WTC11 (cell line): ENCODE results near the gene GPRIN3. TPM values are rescaled to one million over a fixed set of nuclear protein-coding genes. Genes with fewer than 3 reads are reported as not detected.

Source experiments
- ATAC-seq: fragments of 200-7000 bp; cut with Tn5 transposase; 2 replicates; pipeline ENCODE4 v1.10.0; 2021; ENCODE audit warnings: mild to moderate bottlenecking, moderate library complexity
- CTCF ChIA-PET: fragments of 300-600 bp; sonication (Branson Sonifier 250); formaldehyde crosslinking; loops from one replicate; lab custom pipeline; 2021; ENCODE audit warnings: antibody characterized with exemption; lab: Charles Lee
- POLR2A ChIA-PET: fragments of 350-600 bp; sonication (Branson Sonifier 250); formaldehyde crosslinking; loops from one replicate; lab custom pipeline; 2021; ENCODE audit warnings: antibody characterized with exemption; lab: Charles Lee
- DNase-seq: peaks from one replicate; pipeline ENCODE4 v3.0.0; 2021; ENCODE audit warnings: low spot score
- H3K27ac Mint-ChIP-seq: 2 replicates; pipeline ENCODE4 v1.8.0; 2021; ENCODE audit warnings: mixed read lengths
- H3K27me3 Mint-ChIP-seq: 2 replicates; pipeline ENCODE4 v1.8.0; 2021; ENCODE audit warnings: low read depth, mild to moderate bottlenecking, moderate library complexity, mixed read lengths
- H3K36me3 Mint-ChIP-seq: 2 replicates; pipeline ENCODE4 v1.8.0; 2021; ENCODE audit warnings: mixed read lengths
- H3K4me1 Mint-ChIP-seq: 2 replicates; pipeline ENCODE4 v1.8.0; 2022; ENCODE audit warnings: mixed read lengths
- H3K4me3 Mint-ChIP-seq: 2 replicates; pipeline ENCODE4 v1.8.0; 2021; ENCODE audit warnings: mild to moderate bottlenecking, moderate library complexity, mixed read lengths
- H3K9me3 Mint-ChIP-seq: 2 replicates; pipeline ENCODE4 v1.8.0; 2021; ENCODE audit warnings: mixed read lengths
- EMX1 ChIP-seq: fragments of 250-450 bp; sonication (Bioruptor Pico); IDR thresholded peaks from 2 replicates; pipeline ENCODE4 v1.8.0; 2021; ENCODE audit warnings: mild to moderate bottlenecking
- GTF2I ChIP-seq: fragments of 250-450 bp; sonication (Bioruptor Pico); conservative IDR thresholded peaks from 2 replicates; pipeline ENCODE4 v1.4.0; 2021; ENCODE audit warnings: mild to moderate bottlenecking
- HMGA2 ChIP-seq: fragments of 250-450 bp; sonication (Bioruptor Pico); IDR thresholded peaks from 2 replicates; pipeline ENCODE4 v1.4.0; 2021; ENCODE audit warnings: mild to moderate bottlenecking, moderate library complexity
- JAZF1 ChIP-seq: fragments of 250-450 bp; sonication (Bioruptor Pico); IDR thresholded peaks from 2 replicates; pipeline ENCODE4 v1.9.0; 2021; ENCODE audit warnings: moderate library complexity, mild to moderate bottlenecking, inconsistent platforms
- NFE2L1 ChIP-seq: sonication (generic); formaldehyde crosslinking; IDR thresholded peaks from 2 replicates; pipeline ENCODE4 v1.8.1; 2023; ENCODE audit warnings: missing genetic modification reagents
- NR2C2 ChIP-seq: sonication (generic); formaldehyde crosslinking; IDR thresholded peaks from 2 replicates; pipeline ENCODE4 v1.8.0; 2022; ENCODE audit warnings: mild to moderate bottlenecking, missing genetic modification reagents
- RORB ChIP-seq: fragments of 250-450 bp; sonication (Bioruptor Pico); IDR thresholded peaks from 2 replicates; pipeline ENCODE4 v1.9.0; 2021; ENCODE audit warnings: mild to moderate bottlenecking
- SMAD3 ChIP-seq: sonication (generic); formaldehyde crosslinking; IDR thresholded peaks from 2 replicates; pipeline ENCODE4 v1.8.0; 2022; ENCODE audit warnings: missing genetic modification reagents, mild to moderate bottlenecking, borderline replicate concordance
- TEAD1 ChIP-seq: sonication (generic); formaldehyde crosslinking; IDR thresholded peaks from 2 replicates; pipeline ENCODE4 v1.8.0; 2022; ENCODE audit warnings: mild to moderate bottlenecking, missing genetic modification reagents
- ZNF423 ChIP-seq: fragments of 250-450 bp; sonication (Bioruptor Pico); IDR thresholded peaks from 2 replicates; pipeline ENCODE4 v2.1.2; 2022; ENCODE audit warnings: mild to moderate bottlenecking, moderate library complexity
- total RNA-seq: library from RNA; stranded (reverse); gene quantifications from 3 replicates; pipeline ENCODE4 v1.2.3, GENCODE V29; 2021
- TF ChIP-seq, protein P1 (sequence below): sonication (generic); formaldehyde crosslinking; IDR thresholded peaks from 2 replicates; pipeline ENCODE4 v1.8.1; 2023; ENCODE audit warnings: mild to moderate bottlenecking, missing genetic modification reagents, borderline replicate concordance
- TF ChIP-seq, protein P2 (sequence below): sonication (generic); formaldehyde crosslinking; IDR thresholded peaks from 2 replicates; pipeline ENCODE4 v1.8.1; 2023; ENCODE audit warnings: mild to moderate bottlenecking, missing genetic modification reagents, moderate library complexity
- TF ChIP-seq, protein P3 (sequence below): sonication (generic); formaldehyde crosslinking; IDR thresholded peaks from 2 replicates; pipeline ENCODE4 v1.8.1; 2023; ENCODE audit warnings: mild to moderate bottlenecking, missing genetic modification reagents
- TF ChIP-seq, protein P4 (sequence below): sonication (generic); formaldehyde crosslinking; IDR thresholded peaks from 2 replicates; pipeline ENCODE4 v1.8.0; 2022; ENCODE audit warnings: mild to moderate bottlenecking, missing genetic modification reagents
- TF ChIP-seq, protein P5 (sequence below): sonication (generic); formaldehyde crosslinking; IDR thresholded peaks from 2 replicates; pipeline ENCODE4 v1.8.1; 2023; ENCODE audit warnings: mild to moderate bottlenecking, missing genetic modification reagents, moderate library complexity
- TF ChIP-seq, protein P6 (sequence below): sonication (generic); formaldehyde crosslinking; IDR thresholded peaks from 2 replicates; pipeline ENCODE4 v1.8.1; 2022; ENCODE audit warnings: mild to moderate bottlenecking, moderate library complexity, missing genetic modification reagents
- TF ChIP-seq, protein P7 (sequence below): sonication (generic); formaldehyde crosslinking; IDR thresholded peaks from 2 replicates; pipeline ENCODE4 v1.8.0; 2022; ENCODE audit warnings: mild to moderate bottlenecking, missing genetic modification reagents
- TF ChIP-seq, protein P8 (sequence below): fragments of 250-450 bp; sonication (Bioruptor Pico); IDR thresholded peaks from 2 replicates; pipeline ENCODE4 v1.8.0; 2021; ENCODE audit warnings: mild to moderate bottlenecking
- TF ChIP-seq, protein P9 (sequence below): sonication (generic); formaldehyde crosslinking; IDR thresholded peaks from 2 replicates; pipeline ENCODE4 v1.8.1; 2022; ENCODE audit warnings: low read depth, mild to moderate bottlenecking, moderate library complexity, missing genetic modification reagents, borderline replicate concordance

GPRIN3 gene
- total RNA-seq, 1 experiment from 2014 or later, result 2.0 TPM

DNA sequence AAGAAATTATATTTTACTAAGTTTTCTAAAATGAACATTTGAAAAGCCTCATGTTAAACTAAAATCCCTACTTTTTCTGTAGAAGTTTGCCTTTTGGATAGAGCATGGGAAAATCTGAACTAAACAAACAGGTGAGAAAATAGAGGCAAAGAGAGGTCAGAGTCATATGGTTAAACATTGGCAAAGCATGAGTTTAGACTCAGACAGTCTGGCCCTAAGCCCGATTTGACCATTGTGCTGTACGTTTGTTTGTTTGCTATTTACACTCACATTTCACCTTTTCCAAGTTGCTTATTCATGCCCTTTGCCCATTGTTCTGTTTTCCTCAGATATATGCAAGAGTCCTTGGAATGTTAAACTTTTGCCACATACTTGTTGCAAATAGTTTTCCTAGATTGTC lies 110.9 kb downstream of the GPRIN3 start (continued):
- TF ChIP-seq, protein P1, sequence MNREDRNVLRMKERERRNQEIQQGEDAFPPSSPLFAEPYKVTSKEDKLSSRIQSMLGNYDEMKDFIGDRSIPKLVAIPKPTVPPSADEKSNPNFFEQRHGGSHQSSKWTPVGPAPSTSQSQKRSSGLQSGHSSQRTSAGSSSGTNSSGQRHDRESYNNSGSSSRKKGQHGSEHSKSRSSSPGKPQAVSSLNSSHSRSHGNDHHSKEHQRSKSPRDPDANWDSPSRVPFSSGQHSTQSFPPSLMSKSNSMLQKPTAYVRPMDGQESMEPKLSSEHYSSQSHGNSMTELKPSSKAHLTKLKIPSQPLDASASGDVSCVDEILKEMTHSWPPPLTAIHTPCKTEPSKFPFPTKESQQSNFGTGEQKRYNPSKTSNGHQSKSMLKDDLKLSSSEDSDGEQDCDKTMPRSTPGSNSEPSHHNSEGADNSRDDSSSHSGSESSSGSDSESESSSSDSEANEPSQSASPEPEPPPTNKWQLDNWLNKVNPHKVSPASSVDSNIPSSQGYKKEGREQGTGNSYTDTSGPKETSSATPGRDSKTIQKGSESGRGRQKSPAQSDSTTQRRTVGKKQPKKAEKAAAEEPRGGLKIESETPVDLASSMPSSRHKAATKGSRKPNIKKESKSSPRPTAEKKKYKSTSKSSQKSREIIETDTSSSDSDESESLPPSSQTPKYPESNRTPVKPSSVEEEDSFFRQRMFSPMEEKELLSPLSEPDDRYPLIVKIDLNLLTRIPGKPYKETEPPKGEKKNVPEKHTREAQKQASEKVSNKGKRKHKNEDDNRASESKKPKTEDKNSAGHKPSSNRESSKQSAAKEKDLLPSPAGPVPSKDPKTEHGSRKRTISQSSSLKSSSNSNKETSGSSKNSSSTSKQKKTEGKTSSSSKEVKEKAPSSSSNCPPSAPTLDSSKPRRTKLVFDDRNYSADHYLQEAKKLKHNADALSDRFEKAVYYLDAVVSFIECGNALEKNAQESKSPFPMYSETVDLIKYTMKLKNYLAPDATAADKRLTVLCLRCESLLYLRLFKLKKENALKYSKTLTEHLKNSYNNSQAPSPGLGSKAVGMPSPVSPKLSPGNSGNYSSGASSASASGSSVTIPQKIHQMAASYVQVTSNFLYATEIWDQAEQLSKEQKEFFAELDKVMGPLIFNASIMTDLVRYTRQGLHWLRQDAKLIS (CRISPR knock-in tag), result no peak
- TF ChIP-seq GTF2I (no peak), NFE2L1 (CRISPR knock-in tag) (no peak)
- TF ChIP-seq, all 79 proteins: peak for 0

DNA sequence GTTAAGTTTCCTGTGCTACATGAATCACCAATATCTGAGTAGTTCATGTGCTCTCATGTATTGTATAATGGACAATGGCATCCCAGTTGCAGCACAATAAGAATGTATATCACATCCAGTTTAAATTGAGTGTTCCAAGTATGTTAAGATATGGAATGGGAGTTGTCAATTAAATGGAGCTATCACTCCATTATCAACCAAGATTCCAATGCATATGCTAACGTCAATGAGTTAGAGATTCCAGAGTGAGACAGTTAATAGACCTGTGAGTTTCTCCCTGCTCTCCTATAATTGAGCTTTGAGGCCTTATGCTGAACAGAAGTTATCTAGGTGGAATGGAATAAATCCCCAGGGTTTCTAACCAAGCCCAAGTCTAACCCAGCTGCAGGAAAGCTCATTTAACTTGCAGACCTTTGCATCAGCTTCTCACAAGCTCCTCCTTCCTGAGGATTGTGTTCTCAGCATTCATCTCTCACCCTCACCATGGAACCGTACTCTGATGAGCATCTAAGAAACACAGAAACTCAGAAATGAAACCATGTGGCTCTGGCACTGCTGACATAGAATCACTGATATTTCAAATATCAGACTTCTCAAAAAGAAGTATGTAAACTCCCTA lies 111.4 kb downstream of the GPRIN3 start:
- Mint-ChIP-seq H3K27me3 (no peaks in the 10 kb centered on the region), H3K4me3 (no peak overlapping the region), H3K27ac (no peak overlapping the region), H3K36me3 (no peaks in the 10 kb centered on the region), H3K9me3 (no peaks in the 10 kb centered on the region; the same call in 1 of the 2 replicates), H3K4me1 (peaks cover 16% of the 10 kb centered on the region)
- DNase-seq (no peak), ATAC-seq (peak; percentile 46; the same call in 1 of the 2 replicates)
- ChIA-PET POLR2A (no interaction called here), CTCF (interaction anchor here (0.9 kb wide), 1 partner anchor 362 kb away, joined by 3 read pairs; no protein-coding TSS in a partner anchor)
- TF ChIP-seq, protein P2, sequence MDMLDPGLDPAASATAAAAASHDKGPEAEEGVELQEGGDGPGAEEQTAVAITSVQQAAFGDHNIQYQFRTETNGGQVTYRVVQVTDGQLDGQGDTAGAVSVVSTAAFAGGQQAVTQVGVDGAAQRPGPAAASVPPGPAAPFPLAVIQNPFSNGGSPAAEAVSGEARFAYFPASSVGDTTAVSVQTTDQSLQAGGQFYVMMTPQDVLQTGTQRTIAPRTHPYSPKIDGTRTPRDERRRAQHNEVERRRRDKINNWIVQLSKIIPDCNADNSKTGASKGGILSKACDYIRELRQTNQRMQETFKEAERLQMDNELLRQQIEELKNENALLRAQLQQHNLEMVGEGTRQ (CRISPR knock-in tag), result no peak
- TF ChIP-seq, protein P3, sequence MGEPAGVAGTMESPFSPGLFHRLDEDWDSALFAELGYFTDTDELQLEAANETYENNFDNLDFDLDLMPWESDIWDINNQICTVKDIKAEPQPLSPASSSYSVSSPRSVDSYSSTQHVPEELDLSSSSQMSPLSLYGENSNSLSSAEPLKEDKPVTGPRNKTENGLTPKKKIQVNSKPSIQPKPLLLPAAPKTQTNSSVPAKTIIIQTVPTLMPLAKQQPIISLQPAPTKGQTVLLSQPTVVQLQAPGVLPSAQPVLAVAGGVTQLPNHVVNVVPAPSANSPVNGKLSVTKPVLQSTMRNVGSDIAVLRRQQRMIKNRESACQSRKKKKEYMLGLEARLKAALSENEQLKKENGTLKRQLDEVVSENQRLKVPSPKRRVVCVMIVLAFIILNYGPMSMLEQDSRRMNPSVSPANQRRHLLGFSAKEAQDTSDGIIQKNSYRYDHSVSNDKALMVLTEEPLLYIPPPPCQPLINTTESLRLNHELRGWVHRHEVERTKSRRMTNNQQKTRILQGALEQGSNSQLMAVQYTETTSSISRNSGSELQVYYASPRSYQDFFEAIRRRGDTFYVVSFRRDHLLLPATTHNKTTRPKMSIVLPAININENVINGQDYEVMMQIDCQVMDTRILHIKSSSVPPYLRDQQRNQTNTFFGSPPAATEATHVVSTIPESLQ, result no peak
- TF ChIP-seq JAZF1 (CRISPR knock-in tag) (no peak), EMX1 (CRISPR knock-in tag) (no peak), TEAD1 (no peak), HMGA2 (CRISPR knock-in tag) (no peak), SMAD3 (no peak), NR2C2 (no peak), ZNF423 (CRISPR knock-in tag) (no peak), RORB (no peak), NFE2L1 (CRISPR knock-in tag) (no peak)
- TF ChIP-seq, protein P4, sequence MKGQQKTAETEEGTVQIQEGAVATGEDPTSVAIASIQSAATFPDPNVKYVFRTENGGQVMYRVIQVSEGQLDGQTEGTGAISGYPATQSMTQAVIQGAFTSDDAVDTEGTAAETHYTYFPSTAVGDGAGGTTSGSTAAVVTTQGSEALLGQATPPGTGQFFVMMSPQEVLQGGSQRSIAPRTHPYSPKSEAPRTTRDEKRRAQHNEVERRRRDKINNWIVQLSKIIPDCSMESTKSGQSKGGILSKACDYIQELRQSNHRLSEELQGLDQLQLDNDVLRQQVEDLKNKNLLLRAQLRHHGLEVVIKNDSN, result no peak
- TF ChIP-seq, protein P5, sequence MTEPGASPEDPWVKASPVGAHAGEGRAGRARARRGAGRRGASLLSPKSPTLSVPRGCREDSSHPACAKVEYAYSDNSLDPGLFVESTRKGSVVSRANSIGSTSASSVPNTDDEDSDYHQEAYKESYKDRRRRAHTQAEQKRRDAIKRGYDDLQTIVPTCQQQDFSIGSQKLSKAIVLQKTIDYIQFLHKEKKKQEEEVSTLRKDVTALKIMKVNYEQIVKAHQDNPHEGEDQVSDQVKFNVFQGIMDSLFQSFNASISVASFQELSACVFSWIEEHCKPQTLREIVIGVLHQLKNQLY (CRISPR knock-in tag), result no peak
- TF ChIP-seq, protein P6, sequence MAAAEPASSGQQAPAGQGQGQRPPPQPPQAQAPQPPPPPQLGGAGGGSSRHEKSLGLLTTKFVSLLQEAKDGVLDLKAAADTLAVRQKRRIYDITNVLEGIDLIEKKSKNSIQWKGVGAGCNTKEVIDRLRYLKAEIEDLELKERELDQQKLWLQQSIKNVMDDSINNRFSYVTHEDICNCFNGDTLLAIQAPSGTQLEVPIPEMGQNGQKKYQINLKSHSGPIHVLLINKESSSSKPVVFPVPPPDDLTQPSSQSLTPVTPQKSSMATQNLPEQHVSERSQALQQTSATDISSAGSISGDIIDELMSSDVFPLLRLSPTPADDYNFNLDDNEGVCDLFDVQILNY (CRISPR knock-in tag), result no peak
- TF ChIP-seq, protein P7, sequence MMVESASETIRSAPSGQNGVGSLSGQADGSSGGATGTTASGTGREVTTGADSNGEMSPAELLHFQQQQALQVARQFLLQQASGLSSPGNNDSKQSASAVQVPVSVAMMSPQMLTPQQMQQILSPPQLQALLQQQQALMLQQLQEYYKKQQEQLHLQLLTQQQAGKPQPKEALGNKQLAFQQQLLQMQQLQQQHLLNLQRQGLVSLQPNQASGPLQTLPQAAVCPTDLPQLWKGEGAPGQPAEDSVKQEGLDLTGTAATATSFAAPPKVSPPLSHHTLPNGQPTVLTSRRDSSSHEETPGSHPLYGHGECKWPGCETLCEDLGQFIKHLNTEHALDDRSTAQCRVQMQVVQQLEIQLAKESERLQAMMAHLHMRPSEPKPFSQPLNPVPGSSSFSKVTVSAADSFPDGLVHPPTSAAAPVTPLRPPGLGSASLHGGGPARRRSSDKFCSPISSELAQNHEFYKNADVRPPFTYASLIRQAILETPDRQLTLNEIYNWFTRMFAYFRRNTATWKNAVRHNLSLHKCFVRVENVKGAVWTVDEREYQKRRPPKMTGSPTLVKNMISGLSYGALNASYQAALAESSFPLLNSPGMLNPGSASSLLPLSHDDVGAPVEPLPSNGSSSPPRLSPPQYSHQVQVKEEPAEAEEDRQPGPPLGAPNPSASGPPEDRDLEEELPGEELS (CRISPR knock-in tag), result no peak
- TF ChIP-seq, protein P8, sequence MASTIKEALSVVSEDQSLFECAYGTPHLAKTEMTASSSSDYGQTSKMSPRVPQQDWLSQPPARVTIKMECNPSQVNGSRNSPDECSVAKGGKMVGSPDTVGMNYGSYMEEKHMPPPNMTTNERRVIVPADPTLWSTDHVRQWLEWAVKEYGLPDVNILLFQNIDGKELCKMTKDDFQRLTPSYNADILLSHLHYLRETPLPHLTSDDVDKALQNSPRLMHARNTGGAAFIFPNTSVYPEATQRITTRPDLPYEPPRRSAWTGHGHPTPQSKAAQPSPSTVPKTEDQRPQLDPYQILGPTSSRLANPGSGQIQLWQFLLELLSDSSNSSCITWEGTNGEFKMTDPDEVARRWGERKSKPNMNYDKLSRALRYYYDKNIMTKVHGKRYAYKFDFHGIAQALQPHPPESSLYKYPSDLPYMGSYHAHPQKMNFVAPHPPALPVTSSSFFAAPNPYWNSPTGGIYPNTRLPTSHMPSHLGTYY, result no peak
- TF ChIP-seq, protein P9, sequence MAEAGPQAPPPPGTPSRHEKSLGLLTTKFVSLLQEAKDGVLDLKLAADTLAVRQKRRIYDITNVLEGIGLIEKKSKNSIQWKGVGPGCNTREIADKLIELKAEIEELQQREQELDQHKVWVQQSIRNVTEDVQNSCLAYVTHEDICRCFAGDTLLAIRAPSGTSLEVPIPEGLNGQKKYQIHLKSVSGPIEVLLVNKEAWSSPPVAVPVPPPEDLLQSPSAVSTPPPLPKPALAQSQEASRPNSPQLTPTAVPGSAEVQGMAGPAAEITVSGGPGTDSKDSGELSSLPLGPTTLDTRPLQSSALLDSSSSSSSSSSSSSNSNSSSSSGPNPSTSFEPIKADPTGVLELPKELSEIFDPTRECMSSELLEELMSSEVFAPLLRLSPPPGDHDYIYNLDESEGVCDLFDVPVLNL, result no peak
